SK-N-MC (cell line): ENCODE measurements around the gene DZIP1.

Experiments
- EZH2 ChIP-seq: fragments of 200-600 bp; sonication (generic); IDR thresholded peaks from one replicate; pipeline ENCODE4 v1.6.1; 2017; ENCODE audit warnings: antibody characterized with exemption
- FOXP2 ChIP-seq: optimal IDR thresholded peaks from 2 replicates; pipeline ENCODE3; 2011; ENCODE audit warnings: mild to moderate bottlenecking, moderate library complexity; ENCODE audit not compliant: insufficient read depth; ENCODE audit errors: extremely low read length, control extremely low read depth
- POLR2AphosphoS5 ChIP-seq: IDR thresholded peaks from 2 replicates; pipeline ENCODE4 v1.6.1; 2012; ENCODE audit warnings: mild to moderate bottlenecking, low read depth, low read length, borderline replicate concordance

DNA sequence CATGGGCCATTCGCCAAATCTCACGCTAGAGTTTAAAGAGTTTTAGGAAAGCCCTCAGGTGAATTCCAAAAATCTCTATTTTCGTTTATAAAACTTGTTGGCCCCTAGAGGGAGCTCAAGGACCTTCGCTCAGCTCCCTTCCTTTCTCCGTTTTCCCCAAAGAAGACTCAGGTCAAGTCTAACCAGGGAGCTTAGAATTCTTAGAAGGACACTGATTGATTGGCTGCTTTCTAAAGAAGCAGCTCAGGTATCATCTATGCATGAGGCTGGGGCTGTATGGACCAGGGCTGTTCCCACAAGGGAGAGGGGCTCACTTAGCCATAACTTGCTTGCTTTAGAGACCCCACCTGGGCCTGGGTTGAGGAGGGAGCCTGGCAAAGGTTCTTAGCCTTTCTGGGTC lies 20.5 kb downstream of the DZIP1 start:
- TF ChIP-seq EZH2 (no peak), POLR2AphosphoS5 (no peak), FOXP2 (no peak)
